H1 (cell line): ENCODE results near the gene ANGPTL4. TPM values are rescaled to one million over a fixed set of nuclear protein-coding genes. Genes with fewer than 3 reads are reported as not detected.
"Not testable (repeated sequence)": the region's sequence is repeated elsewhere in the genome, so short reads cannot be mapped to it uniquely, and the experiment has no call there.

Experiments
- CTCF ChIA-PET: fragments of 300-600 bp; sonication (Branson Sonifier 250); formaldehyde crosslinking; loops from one replicate; lab custom pipeline; 2021; ENCODE audit not compliant: partially characterized antibody; lab: Charles Lee
- POLR2A ChIA-PET: fragments of 300-600 bp; sonication (Branson Sonifier 250); formaldehyde crosslinking; loops from one replicate; lab custom pipeline; 2021; ENCODE audit warnings: inconsistent platforms; ENCODE audit not compliant: partially characterized antibody; lab: Charles Lee
- DNase-seq, 2 experiments: peaks; one replicate each; pipeline versions ENCODE4 v3.0.0 to v3.0.0-alpha.2; 2010 to 2022; ENCODE audit warnings: low spot score in 2 of 2, low read depth in 1 of 2, mixed read lengths in 1 of 2
- FAIRE-seq: peaks from 2 replicates; lab custom pipeline; 2011; peaks lifted over from hg19 to GRCh38; lab: Jason Lieb, UNC
- H2AFZ ChIP-seq: 2 replicates; pipeline ENCODE4 v1.8.1; 2012; ENCODE audit warnings: low read length, inconsistent platforms
- H2AK5ac ChIP-seq: 2 replicates; pipeline ENCODE4 v1.6.1; 2013; ENCODE audit warnings: low read depth, low read length
- H2BK120ac ChIP-seq: replicated peaks from 2 replicates; pipeline ENCODE3; 2013; ENCODE audit warnings: low read depth, low read length, inconsistent platforms
- H2BK12ac ChIP-seq: 2 replicates; pipeline ENCODE4 v1.6.1; 2013; ENCODE audit warnings: low read depth, low read length
- H2BK15ac ChIP-seq: 2 replicates; pipeline ENCODE4 v1.6.1; 2013; ENCODE audit warnings: low read length
- H2BK20ac ChIP-seq: 2 replicates; pipeline ENCODE4 v1.6.1; 2013; ENCODE audit warnings: low read length
- H2BK5ac ChIP-seq: 2 replicates; pipeline ENCODE4 v1.6.1; 2013; ENCODE audit warnings: low read depth, low read length
- H3K14ac ChIP-seq: 2 replicates; pipeline ENCODE4 v1.6.1; 2013; ENCODE audit warnings: inconsistent platforms; ENCODE audit not compliant: insufficient read length
- H3K18ac ChIP-seq: 2 replicates; pipeline ENCODE4 v1.6.1; 2013; ENCODE audit warnings: low read length; ENCODE audit errors: extremely low read depth
- H3K23ac ChIP-seq: 2 replicates; pipeline ENCODE4 v1.6.1; 2013; ENCODE audit warnings: inconsistent platforms; ENCODE audit not compliant: insufficient read length
- H3K23me2 ChIP-seq: 2 replicates; pipeline ENCODE4 v1.6.1; 2013; ENCODE audit warnings: low read depth, low read length
- H3K27ac ChIP-seq: 2 replicates; pipeline ENCODE4 v1.6.1; 2011; ENCODE audit warnings: low read depth, low read length, inconsistent platforms
- H3K27me3 ChIP-seq, 4 experiments: replicated peaks in 1 of 4; 1 replicate in 1 of 4; 2 replicates in 3 of 4; pipeline versions ENCODE4 v1.6.1 to v1.8.1; 2011 to 2013; ENCODE audit warnings: low read length in 3 of 4, mild to moderate bottlenecking in 3 of 4, inconsistent platforms in 2 of 4, mixed read lengths in 2 of 4, moderate library complexity in 1 of 4; ENCODE audit not compliant: control insufficient read depth in 3 of 4, insufficient read depth in 3 of 4; ENCODE audit errors: extremely low read depth in 1 of 4
- H3K36me3 ChIP-seq, 4 experiments: 2 replicates each; pipeline versions ENCODE4 v1.6.1 to v1.8.1; 2011 to 2013; ENCODE audit warnings: mild to moderate bottlenecking in 4 of 4, low read length in 3 of 4, moderate library complexity in 2 of 4, control low read depth in 1 of 4, inconsistent platforms in 1 of 4; ENCODE audit not compliant: insufficient read depth in 4 of 4, control insufficient read depth in 2 of 4
- H3K4ac ChIP-seq: replicated peaks from 2 replicates; pipeline ENCODE3; 2013; ENCODE audit warnings: low read length, low read depth, mixed read lengths, inconsistent platforms; ENCODE audit not compliant: insufficient read length
- H3K4me1 ChIP-seq, 4 experiments: replicated peaks in 1 of 4; 1 replicate in 1 of 4; 2 replicates in 3 of 4; pipeline versions ENCODE4 v1.6.1 to v1.8.1; 2011 to 2013; ENCODE audit warnings: low read length in 3 of 4, inconsistent platforms in 2 of 4, mixed read lengths in 1 of 4; ENCODE audit not compliant: insufficient read depth in 4 of 4, control insufficient read depth in 3 of 4
- H3K4me2 ChIP-seq, 2 experiments: 2 replicates each; pipeline versions ENCODE4 v1.6.1 to v1.8.1; 2011 to 2013; ENCODE audit warnings: low read depth in 2 of 2, low read length in 2 of 2, control low read depth in 1 of 2, inconsistent platforms in 1 of 2, mild to moderate bottlenecking in 1 of 2; ENCODE audit not compliant: insufficient read depth in 1 of 2
- H3K4me3 ChIP-seq, 4 experiments: fragments of 200-600, 300-600 bp in 1 of 4; sonication (generic), shearing (Covaris generic), sonication (Bioruptor Twin) in 1 of 4; 2 replicates each; pipeline versions ENCODE4 v1.5.1 to v1.8.1; 2011 to 2016; ENCODE audit warnings: low read length in 4 of 4, low read depth in 3 of 4, control low read depth in 2 of 4, inconsistent platforms in 2 of 4, mild to moderate bottlenecking in 2 of 4, mixed read lengths in 1 of 4, moderate library complexity in 1 of 4; ENCODE audit not compliant: insufficient read depth in 2 of 4; ENCODE audit errors: extremely low read depth in 1 of 4
- H3K56ac ChIP-seq: replicated peaks from 2 replicates; pipeline ENCODE3; 2013; ENCODE audit warnings: low read depth, mild to moderate bottlenecking, mixed read lengths, low read length, inconsistent platforms; ENCODE audit not compliant: insufficient read length
- H3K79me1 ChIP-seq: 2 replicates; pipeline ENCODE4 v1.6.1; 2013; ENCODE audit warnings: low read depth, low read length, control low read depth
- H3K79me2 ChIP-seq, 2 experiments: 2 replicates each; pipeline versions ENCODE4 v1.6.1 to v1.8.1; 2012 to 2013; ENCODE audit warnings: low read length in 2 of 2, mild to moderate bottlenecking in 2 of 2, inconsistent platforms in 1 of 2; ENCODE audit not compliant: insufficient read depth in 2 of 2, control insufficient read depth in 1 of 2
- H3K9ac ChIP-seq, 4 experiments: replicated peaks in 1 of 4; 1 replicate in 1 of 4; 2 replicates in 3 of 4; pipeline versions ENCODE4 v1.6.1 to v1.8.1; 2011 to 2013; ENCODE audit warnings: low read depth in 3 of 4, low read length in 3 of 4, control low read depth in 2 of 4, mild to moderate bottlenecking in 2 of 4, moderate library complexity in 2 of 4, inconsistent platforms in 1 of 4; ENCODE audit errors: extremely low read depth in 1 of 4
- H3K9me3 ChIP-seq, 2 experiments: 2 replicates each; pipeline versions ENCODE4 v1.6.1 to v1.8.1; 2012 to 2013; ENCODE audit warnings: mild to moderate bottlenecking in 2 of 2, moderate library complexity in 2 of 2, control low read depth in 1 of 2, inconsistent platforms in 1 of 2, low read depth in 1 of 2, low read length in 1 of 2, mixed read lengths in 1 of 2; ENCODE audit not compliant: insufficient read depth in 2 of 2
- H4K20me1 ChIP-seq, 2 experiments: replicated peaks in 1 of 2; 2 replicates each; pipeline versions ENCODE3 to v1.8.1; 2011 to 2013; ENCODE audit warnings: inconsistent platforms in 2 of 2, low read length in 2 of 2, mild to moderate bottlenecking in 1 of 2; ENCODE audit not compliant: insufficient read depth in 2 of 2, control insufficient read depth in 1 of 2
- H4K5ac ChIP-seq: 2 replicates; pipeline ENCODE4 v1.6.1; 2013; ENCODE audit warnings: low read length, low read depth, mixed read lengths, inconsistent platforms; ENCODE audit not compliant: insufficient read length
- H4K8ac ChIP-seq: 2 replicates; pipeline ENCODE4 v1.8.0; 2013; ENCODE audit warnings: mild to moderate bottlenecking, moderate library complexity, low read length, inconsistent platforms; ENCODE audit not compliant: insufficient read depth; ENCODE audit errors: extremely low read depth
- H4K91ac ChIP-seq: replicated peaks from 2 replicates; pipeline ENCODE3; 2013; ENCODE audit warnings: low read length, mixed read lengths, inconsistent platforms; ENCODE audit not compliant: insufficient read length
- WGBS, 2 experiments: shearing (Covaris generic) in 1 of 2; methylation state at CpG; one replicate each; pipeline versions ENCODE4 v1.1.6 to v1.1.7; 2013 to 2015; ENCODE audit warnings: low lambda C conversion rate in 2 of 2, mixed read lengths in 2 of 2, inconsistent platforms in 1 of 2, low coverage in 1 of 2, missing lambda C conversion rate in 1 of 2; ENCODE audit not compliant: insufficient replicate concordance in 2 of 2, insufficient coverage in 1 of 2, insufficient read length in 1 of 2; ENCODE audit errors: extremely low coverage in 1 of 2, missing lambda C conversion rate in 1 of 2; 5-methylcytosine and 5-hydroxymethylcytosine counted together
- polyA plus RNA-seq, 7 experiments: library from polyadenylated mRNA; depleted of rRNA in 3 of 7; stranded (reverse) in 5 of 7; unstranded in 2 of 7; fragments of >200 nt in 5 of 7; fragments of 200-250 nt in 2 of 7; gene quantifications; 1 replicate in 5 of 7; 2 replicates in 1 of 7; 4 replicates in 1 of 7; pipeline versions ENCODE4 v1.2.1 to v1.2.3, GENCODE V29; 2011 to 2013; ENCODE audit warnings: missing spikeins in 2 of 7, mixed read lengths in 2 of 7
- total RNA-seq: library from RNA; stranded (reverse); fragmentation: NEBNext Ultra II Directional; extraction: Animal tissue kit (Norgen Biotek cat#: 25700); gene quantifications from 2 replicates; pipeline ENCODE4 v1.2.1, GENCODE V29; 2021

The ANGPTL4 gene
- total and polyA plus RNA-seq, 2 of the 8 experiments (the other 6 are each of a cell fraction or from before 2014, with no cell fraction given), result 2.3 to 6.5 TPM

- H4K8ac ChIP-seq, H3K79me2 ChIP-seq, H3K79me1 ChIP-seq, H2BK120ac ChIP-seq, H3K23me2 ChIP-seq, H2BK5ac ChIP-seq, H3K56ac ChIP-seq, CTCF ChIA-PET, FAIRE-seq, H2BK20ac ChIP-seq, H3K4me2 ChIP-seq, H3K27ac ChIP-seq, H3K27me3 ChIP-seq, DNase-seq, H3K9me3 ChIP-seq, H3K9ac ChIP-seq, H3K36me3 ChIP-seq, H3K4ac ChIP-seq, H2AK5ac ChIP-seq, H3K23ac ChIP-seq, H2BK15ac ChIP-seq, H3K4me1 ChIP-seq, H2AFZ ChIP-seq, H3K18ac ChIP-seq, H2BK12ac ChIP-seq, H3K4me3 ChIP-seq, H4K5ac ChIP-seq, H4K20me1 ChIP-seq, H4K91ac ChIP-seq, POLR2A ChIA-PET, H3K14ac ChIP-seq: not testable (repeated sequence)
- WGBS, 2 experiments, result 66% methylated on average over 4 of the region's 4 CpGs; no CpG with 5 or more reads in 1 of the 2 experiments
These were observed 20.6 kb downstream of the ANGPTL4 start for GRCh38 chr19:8384569-8384968.

- H2BK5ac ChIP-seq, DNase-seq, H2BK20ac ChIP-seq, POLR2A ChIA-PET, H3K23ac ChIP-seq, H3K4me3 ChIP-seq, H4K20me1 ChIP-seq, FAIRE-seq, H3K56ac ChIP-seq, H2AK5ac ChIP-seq, H4K91ac ChIP-seq, H3K4me1 ChIP-seq, H3K4ac ChIP-seq, H3K23me2 ChIP-seq, H3K9me3 ChIP-seq, H3K27me3 ChIP-seq, H3K27ac ChIP-seq, H3K36me3 ChIP-seq, H4K8ac ChIP-seq, H3K9ac ChIP-seq, H3K14ac ChIP-seq, CTCF ChIA-PET, H3K18ac ChIP-seq, H2AFZ ChIP-seq, H3K79me1 ChIP-seq, H2BK12ac ChIP-seq, H2BK15ac ChIP-seq, H2BK120ac ChIP-seq, H3K4me2 ChIP-seq, H4K5ac ChIP-seq, H3K79me2 ChIP-seq: not testable (repeated sequence)
- 89% methylated on average over 2 of the region's 2 CpGs; no CpG with 5 or more reads in 1 of the 2 experiments for WGBS, 2 experiments
These were observed 21.1 kb downstream of the ANGPTL4 start for GRCh38 chr19:8385103-8385502.
